ENCODE results near the gene KY.

Gene KY

GRCh38 chr3:134644731-134645514 lies 5.9 kb downstream of the KY start:
- no peak for DNase-seq

- no peak for DNase-seq
Observed at GRCh38 chr3:134643150-134643675, 7.6 kb downstream of the KY start.

- no peak for DNase-seq
Observed at GRCh38 chr3:134642445-134643149, 8.2 kb downstream of the KY start.

GRCh38 chr3:134641671-134642300 lies 9.0 kb downstream of the KY start:
- DNase-seq, result no peak

GRCh38 chr3:134640872-134641470 lies 9.9 kb downstream of the KY start:
- DNase-seq, result no peak

GRCh38 chr3:134640378-134640777 lies 10.4 kb downstream of the KY start:
- no peak for DNase-seq

GRCh38 chr3:134638385-134639030 lies 12.3 kb downstream of the KY start:
- DNase-seq, result no peak

GRCh38 chr3:134636406-134636805 lies 14.4 kb downstream of the KY start:
- DNase-seq, result no peak

- DNase-seq, result no peak
Observed at GRCh38 chr3:134630506-134630905, 20.3 kb downstream of the KY start.

- no peak for DNase-seq
Observed at GRCh38 chr3:134628884-134629283, 21.9 kb downstream of the KY start.

- DNase-seq, result no peak
Observed at GRCh38 chr3:134627831-134628230, 23.0 kb downstream of the KY start.

GRCh38 chr3:134625885-134626741 lies 24.7 kb downstream of the KY start:
- DNase-seq, result no peak

GRCh38 chr3:134625462-134625861 lies 25.4 kb downstream of the KY start:
- DNase-seq, result no peak

- DNase-seq, result no peak
Observed at GRCh38 chr3:134624537-134625287, 26.1 kb downstream of the KY start.

- no peak for DNase-seq
Observed at GRCh38 chr3:134623615-134624245, 27.1 kb downstream of the KY start.

GRCh38 chr3:134622806-134623365 lies 27.9 kb downstream of the KY start:
- DNase-seq, result no peak

GRCh38 chr3:134621854-134622253 lies 29.0 kb downstream of the KY start:
- DNase-seq, result no peak

GRCh38 chr3:134620476-134621115 lies 30.2 kb downstream of the KY start:
- DNase-seq, result no peak

- DNase-seq, result no peak
Observed at GRCh38 chr3:134619884-134620445, 30.9 kb downstream of the KY start.
